Lung (tissue), 12 donors: ENCODE data around the gene PPARD. TPM values are rescaled to one million over a fixed set of nuclear protein-coding genes. Genes with fewer than 3 reads are reported as not detected.

Experiments
- ATAC-seq: fragments of 200-7000 bp; cut with Tn5 transposase; one replicate; pipeline ENCODE4 v1.9.1; 2020; ENCODE audit warnings: moderate number of reproducible peaks; ENCODE audit not compliant: insufficient read depth, low FRiP score
- DNase-seq, 3 donors: peaks; one replicate each; pipeline ENCODE4 v3.0.0-alpha.2; 2013 to 2017
- H3K27ac ChIP-seq, 2 donors: one replicate each; pipeline ENCODE4 v1.5.1; 2013; ENCODE audit warnings: mild to moderate bottlenecking in 2 of 2, moderate library complexity in 2 of 2, control low read depth in 1 of 2, inconsistent platforms in 1 of 2, low read depth in 1 of 2, low read length in 1 of 2
- H3K27me3 ChIP-seq, 3 donors: one replicate each; pipeline ENCODE4 v1.5.1; 2013; ENCODE audit warnings: low read length in 2 of 3; ENCODE audit not compliant: control insufficient read depth in 3 of 3, insufficient read depth in 3 of 3
- H3K36me3 ChIP-seq, 4 donors: one replicate each; pipeline ENCODE4 v1.5.1; 2013; ENCODE audit warnings: low read length in 4 of 4, mild to moderate bottlenecking in 1 of 4, moderate library complexity in 1 of 4; ENCODE audit not compliant: control insufficient read depth in 4 of 4, insufficient read depth in 4 of 4
- H3K4me1 ChIP-seq, 5 donors: one replicate each; pipeline ENCODE4 v1.5.1; 2013; ENCODE audit warnings: low read length in 5 of 5, mild to moderate bottlenecking in 2 of 5, moderate library complexity in 1 of 5; ENCODE audit not compliant: control insufficient read depth in 5 of 5, insufficient read depth in 5 of 5
- H3K4me3 ChIP-seq: one replicate; pipeline ENCODE4 v1.5.1; 2013; ENCODE audit warnings: mild to moderate bottlenecking, control low read depth, moderate library complexity
- H3K9ac ChIP-seq, 2 donors: one replicate each; pipeline ENCODE4 v1.5.1; 2013; ENCODE audit warnings: low read length in 2 of 2, control low read depth in 1 of 2; ENCODE audit not compliant: insufficient read depth in 1 of 2
- H3K9me3 ChIP-seq, 4 donors: one replicate each; pipeline ENCODE4 v1.5.1; 2013; ENCODE audit warnings: low read length in 3 of 4, mild to moderate bottlenecking in 1 of 4, moderate library complexity in 1 of 4; ENCODE audit not compliant: control insufficient read depth in 4 of 4, insufficient read depth in 3 of 4
- CTCF ChIP-seq: IDR thresholded peaks from 2 replicates; pipeline ENCODE4 v1.5.1; 2012; ENCODE audit warnings: mild to moderate bottlenecking; ENCODE audit errors: control extremely low read depth, extremely low read depth
- WGBS, 2 donors: extraction: QIAGEN DNeasy Blood & Tissue Kit; methylation state at CpG; one replicate each; pipeline ENCODE4 v1.1.7; 2013; 5-methylcytosine and 5-hydroxymethylcytosine counted together
- polyA plus RNA-seq, 2 donors: library from polyadenylated mRNA; stranded (reverse); fragments of 200-250 nt; gene quantifications; one replicate each; pipeline ENCODE4 v1.2.1, GENCODE V29; 2013
- total RNA-seq, 2 donors: library from RNA; depleted of rRNA in 1 of 2; stranded (reverse); fragments of >200 nt in 1 of 2; gene quantifications; one replicate each; pipeline ENCODE4 v1.2.1, GENCODE V29; 2014 to 2021
- donor health status: control.
- donor health status: control.
- donor health status: Bipolar disorder and iron deficiency.
- donor health status: healthy.
- donor health status: DM: yes; HTN: yes; CAD: no.

Gene PPARD
- total and polyA plus RNA-seq, 4 donors = 11.3 to 27.8 (median 24.5) TPM

DNA sequence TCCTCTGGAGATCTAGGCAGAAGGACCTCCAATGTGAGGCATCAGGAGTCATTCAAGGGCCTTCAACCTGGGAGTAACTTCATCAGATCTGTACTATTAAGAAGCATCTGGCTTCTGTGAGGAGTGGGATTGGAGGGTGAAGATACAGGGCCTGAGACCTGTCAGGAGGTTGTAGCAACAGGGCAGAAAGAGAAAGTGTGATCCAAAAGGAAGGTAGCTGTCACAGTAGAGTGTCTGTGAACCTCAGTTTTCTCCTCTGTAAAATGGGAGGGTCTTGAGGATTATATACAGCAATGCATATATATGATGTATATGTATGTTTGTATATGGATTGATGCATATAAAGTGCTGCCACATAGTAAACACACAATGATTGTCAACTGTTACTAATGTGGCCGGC lies 123.3 kb downstream of the PPARD start:
- Histone ChIP-seq H3K27ac (no peak overlapping the region), H3K27me3 (no peaks in the 10 kb centered on the region), H3K9me3 (no peaks in the 10 kb centered on the region), H3K4me1 (peaks cover 0 to 15% (median 9%) of the 10 kb centered on the region in 5 donors), H3K9ac (no peak overlapping the region), H3K4me3 (no peak overlapping the region), H3K36me3 (peaks cover 0 to 36% (median 10%) of the 10 kb centered on the region in 4 donors)
- TF ChIP-seq CTCF = no peak
- ATAC-seq = no peak
- 95 to 98% methylated on average over 1 of the region's 1 CpG for WGBS, 2 donors
- DNase-seq = no peak

DNA sequence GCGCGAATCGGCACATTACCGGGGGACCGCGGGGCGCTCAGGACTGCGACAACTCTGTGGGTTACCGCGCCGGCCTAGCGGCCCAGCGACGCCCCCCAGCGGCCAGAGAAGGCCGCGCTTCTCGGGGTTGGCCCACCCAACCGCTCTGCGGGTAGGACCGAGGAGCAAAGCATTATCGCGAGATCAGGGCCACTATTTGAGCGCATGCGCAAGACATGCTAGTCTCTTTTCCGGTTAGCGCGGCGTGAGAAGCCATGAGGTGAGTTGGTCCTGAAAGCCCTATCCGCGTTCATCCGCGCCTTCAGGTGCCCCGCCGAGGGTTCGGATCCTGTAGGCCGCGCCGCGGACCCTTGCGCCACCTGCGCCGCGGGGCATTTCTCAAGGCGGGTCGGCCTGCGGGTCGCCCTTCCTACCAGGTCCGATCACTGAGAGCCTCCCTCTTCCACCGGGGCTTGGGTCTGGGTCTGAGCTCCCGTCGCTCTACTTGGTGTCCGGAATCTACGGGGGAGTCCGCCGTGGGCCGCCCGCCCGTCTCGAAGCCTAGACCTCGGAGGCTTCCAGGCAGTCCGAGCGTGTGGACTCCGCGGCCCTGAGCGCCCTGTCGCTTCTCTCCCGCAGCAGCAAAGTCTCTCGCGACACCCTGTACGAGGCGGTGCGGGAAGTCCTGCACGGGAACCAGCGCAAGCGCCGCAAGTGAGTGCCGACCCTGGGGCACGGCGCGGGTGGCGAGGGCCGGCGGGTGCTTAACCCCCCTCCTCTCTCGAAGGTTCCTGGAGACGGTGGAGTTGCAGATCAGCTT lies 126.0 kb downstream of the PPARD start, which contains the start of gene RPL10A:
Gene RPL10A, plus strand, starts transcription at position 221 of the 799 bp plus-strand sequence. Its CDS starts 34 bp downstream, at position 255.
- Histone ChIP-seq H3K9me3 (no peaks in the 10 kb centered on the region), H3K36me3 (peaks cover 0 to 39% (median 21%) of the 10 kb centered on the region in 4 donors), H3K27me3 (no peaks in the 10 kb centered on the region), H3K4me1 (peaks cover 0 to 16% (median 9%) of the 10 kb centered on the region in 5 donors), H3K9ac (peak within 1 kb of the TSS; percentile 87 to 91), H3K27ac (peak within 1 kb of the TSS; percentile 71 to 94), H3K4me3 (peak within 1 kb of the TSS; percentile 86)
- DNase-seq (peak; percentile 97 to 99 (median 98)), ATAC-seq (peak; percentile 94)
- peak; percentile 91 for TF ChIP-seq CTCF
- WGBS, 2 donors = 0% methylated on average over 85 to 86 of the region's 86 CpGs

GRCh38 chr6:35468980-35469750 lies 126.8 kb downstream of the PPARD start:
- ATAC-seq (no peak), DNase-seq (no peak)
- Histone ChIP-seq H3K4me3 (peak overlapping the region; percentile 86), H3K9me3 (no peaks in the 10 kb centered on the region), H3K4me1 (peaks cover 0 to 16% (median 9%) of the 10 kb centered on the region in 5 donors), H3K9ac (peak overlapping the region; percentile 85 to 91), H3K27ac (peak overlapping the region; percentile 71 to 94), H3K36me3 (peaks cover 0 to 43% (median 21%) of the 10 kb centered on the region in 4 donors), H3K27me3 (no peaks in the 10 kb centered on the region)
- no peak for TF ChIP-seq CTCF
- 5 to 9% methylated on average over 31 to 37 of the region's 37 CpGs for WGBS, 2 donors
